Duodenal mucosa (tissue), 2 donors: ENCODE results near the gene MYO18B.

Experiments
- H3K27ac ChIP-seq: one replicate; pipeline ENCODE4 v1.7.0; 2013; ENCODE audit warnings: low read depth, low read length
- H3K27me3 ChIP-seq, 2 donors: one replicate each; pipeline ENCODE4 v1.7.0; 2013; ENCODE audit warnings: low read length in 2 of 2, control low read depth in 1 of 2; ENCODE audit not compliant: insufficient read depth in 2 of 2, control insufficient read depth in 1 of 2
- H3K36me3 ChIP-seq, 2 donors: one replicate each; pipeline ENCODE4 v1.7.0; 2013; ENCODE audit warnings: low read length in 2 of 2, control low read depth in 1 of 2; ENCODE audit not compliant: insufficient read depth in 2 of 2, control insufficient read depth in 1 of 2
- H3K4me1 ChIP-seq, 2 donors: one replicate each; pipeline ENCODE4 v1.7.0; 2013; ENCODE audit warnings: low read length in 2 of 2, control low read depth in 1 of 2; ENCODE audit not compliant: insufficient read depth in 2 of 2, control insufficient read depth in 1 of 2
- H3K4me3 ChIP-seq, 2 donors: one replicate each; pipeline ENCODE4 v1.7.0; 2013; ENCODE audit warnings: low read length in 2 of 2, low read depth in 1 of 2
- H3K9ac ChIP-seq, 2 donors: one replicate each; pipeline ENCODE4 v1.7.0; 2013; ENCODE audit warnings: low read length in 2 of 2, low read depth in 1 of 2
- H3K9me3 ChIP-seq, 2 donors: one replicate each; pipeline ENCODE4 v1.7.0; 2013; ENCODE audit warnings: low read length in 2 of 2, control low read depth in 1 of 2; ENCODE audit not compliant: control insufficient read depth in 1 of 2

MYO18B gene

DNA sequence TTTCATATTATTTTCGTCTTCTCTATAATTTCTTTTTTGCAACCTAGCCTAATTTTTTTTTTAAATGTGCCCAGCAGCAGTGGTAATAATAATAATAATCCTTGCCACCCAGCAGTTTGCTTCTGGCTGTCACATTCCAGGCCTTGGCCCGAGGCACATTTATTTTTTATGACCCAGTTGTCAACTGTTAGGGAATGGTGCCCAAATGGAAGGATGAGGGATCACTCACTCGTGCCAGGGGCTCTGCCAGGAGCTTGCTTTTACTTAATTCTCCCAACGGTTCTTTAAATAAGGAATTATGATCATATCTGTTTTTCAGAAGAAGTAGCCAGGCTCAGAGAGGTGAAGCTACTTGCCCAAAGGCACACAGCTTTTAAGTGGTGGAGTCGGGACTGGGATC is 49.6 kb downstream of the MYO18B start:
- Histone ChIP-seq H3K9me3 (no peaks in the 10 kb centered on the region), H3K4me1 (no peaks in the 10 kb centered on the region), H3K36me3 (no peaks in the 10 kb centered on the region), H3K27ac (no peak overlapping the region), H3K4me3 (no peak overlapping the region), H3K27me3 (no peaks in the 10 kb centered on the region), H3K9ac (no peak overlapping the region)

DNA sequence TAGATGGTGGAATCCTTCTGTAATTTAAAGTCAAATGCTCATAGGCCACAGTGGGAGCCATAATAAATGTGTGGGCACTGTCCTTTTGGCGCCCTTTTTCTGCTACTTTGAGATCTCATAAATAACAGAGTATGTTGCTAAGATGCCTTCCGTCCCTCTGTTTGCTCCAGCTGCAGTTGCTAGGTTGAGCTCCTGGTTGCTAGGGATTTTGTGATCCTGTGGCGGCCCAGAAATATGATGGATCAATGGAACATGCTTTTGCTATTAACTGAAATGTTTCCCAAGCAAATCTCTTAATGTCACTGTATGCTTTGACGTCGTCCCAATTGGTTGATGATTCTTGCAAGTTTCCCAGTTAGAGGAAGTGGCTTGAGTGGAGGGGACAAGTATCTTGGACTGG is 53.5 kb downstream of the MYO18B start:
- no peaks in the 10 kb centered on the region for H3K9me3 ChIP-seq

DNA sequence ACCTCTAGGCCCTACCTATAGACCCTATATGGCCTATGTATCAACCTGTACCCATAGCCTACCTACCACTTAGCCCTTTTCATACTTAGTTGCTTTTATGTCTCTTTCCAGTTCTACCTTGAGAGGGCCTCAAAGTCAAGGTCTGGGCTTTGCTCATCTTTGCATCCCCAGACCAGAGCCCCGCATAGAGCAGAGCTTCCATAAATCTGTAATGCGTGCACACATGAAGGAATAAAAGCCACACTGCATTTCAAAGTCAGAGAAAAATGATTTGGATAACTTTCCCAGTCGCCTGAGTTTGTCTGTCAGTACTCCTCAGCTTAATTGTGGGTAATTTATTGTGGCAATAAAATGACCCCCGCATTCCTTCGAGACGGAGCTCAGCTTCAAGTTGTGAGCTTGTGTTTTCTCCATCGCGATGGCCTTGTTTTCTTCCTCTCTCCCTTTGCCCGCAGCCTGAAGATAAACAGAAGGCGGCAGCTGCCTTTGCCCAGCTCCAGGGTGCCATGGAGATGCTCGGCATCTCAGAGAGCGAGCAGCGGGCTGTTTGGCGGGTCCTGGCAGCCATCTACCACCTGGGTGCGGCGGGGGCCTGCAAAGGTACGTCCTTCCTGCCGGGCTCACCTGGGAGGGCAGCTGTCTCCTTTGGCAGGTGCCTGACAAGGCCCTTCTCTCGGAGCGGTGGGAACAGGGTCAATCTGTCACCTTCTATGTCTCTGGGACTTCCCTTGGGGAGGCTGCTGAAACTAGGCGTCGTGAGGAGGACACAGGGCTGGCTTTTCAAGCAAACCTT is 55.7 kb downstream of the MYO18B start:
- H3K27me3 ChIP-seq = peaks cover 0 to 3% of the 10 kb centered on the region in 2 donors
- H3K36me3 ChIP-seq = no peaks in the 10 kb centered on the region
- no peak overlapping the region for H3K9ac ChIP-seq
- H3K4me1 ChIP-seq = no peaks in the 10 kb centered on the region
- H3K4me3 ChIP-seq = no peak overlapping the region
- no peaks in the 10 kb centered on the region for H3K9me3 ChIP-seq
- no peak overlapping the region for H3K27ac ChIP-seq

More for the DNA sequence above, 53.5 kb downstream of the MYO18B start:
- H3K36me3 ChIP-seq = no peaks in the 10 kb centered on the region
- peaks cover 0 to 3% of the 10 kb centered on the region in 2 donors for H3K27me3 ChIP-seq
- no peak overlapping the region for H3K27ac ChIP-seq
- H3K9ac ChIP-seq = no peak overlapping the region
- no peak overlapping the region for H3K4me3 ChIP-seq
- no peaks in the 10 kb centered on the region for H3K4me1 ChIP-seq

DNA sequence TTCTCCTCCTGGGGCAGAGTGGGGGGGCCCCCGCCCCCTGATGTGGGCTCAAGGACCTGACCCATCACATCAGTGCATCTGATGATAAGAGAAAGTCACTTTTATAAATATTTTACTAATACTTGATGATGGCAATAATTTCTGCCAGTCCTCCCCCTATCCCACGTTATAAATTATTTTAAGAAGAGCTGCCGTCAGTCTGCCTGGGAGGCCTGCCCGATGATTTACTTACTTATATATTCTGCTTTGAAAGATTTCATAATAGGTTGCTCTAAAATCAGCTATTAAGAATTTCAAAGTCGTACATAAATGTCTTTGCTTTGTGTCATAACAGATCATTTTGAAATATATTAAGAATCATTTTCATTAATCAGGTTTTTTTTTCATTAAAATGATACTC is 58.8 kb downstream of the MYO18B start:
- no peaks in the 10 kb centered on the region for H3K4me1 ChIP-seq
- H3K9me3 ChIP-seq = no peaks in the 10 kb centered on the region
- H3K4me3 ChIP-seq = no peak overlapping the region
- H3K36me3 ChIP-seq = no peaks in the 10 kb centered on the region
- H3K27ac ChIP-seq = no peak overlapping the region
- no peak overlapping the region for H3K9ac ChIP-seq
- H3K27me3 ChIP-seq = peaks cover 0 to 3% of the 10 kb centered on the region in 2 donors

DNA sequence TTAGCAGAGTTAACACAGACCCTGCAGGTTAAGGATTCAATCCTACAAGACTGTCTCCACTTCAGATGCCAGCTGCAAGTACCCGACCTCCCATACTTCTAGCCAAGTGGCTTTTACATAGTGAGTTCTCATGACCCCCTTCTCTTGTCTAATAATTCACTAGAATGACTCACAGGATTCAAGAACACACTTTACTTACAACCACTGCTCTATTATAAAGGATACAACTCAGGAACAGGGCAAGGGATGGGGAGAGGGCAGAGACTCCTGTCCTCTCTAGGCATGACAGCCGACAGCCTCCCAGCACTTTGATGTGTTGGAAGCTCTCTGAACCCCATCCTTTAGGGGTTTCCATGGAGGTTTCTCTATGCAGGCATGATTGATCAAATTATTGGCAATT is 60.0 kb downstream of the MYO18B start:
- Histone ChIP-seq H3K4me1 (no peaks in the 10 kb centered on the region), H3K9me3 (no peaks in the 10 kb centered on the region), H3K36me3 (no peaks in the 10 kb centered on the region), H3K9ac (no peak overlapping the region), H3K4me3 (no peak overlapping the region), H3K27ac (no peak overlapping the region), H3K27me3 (peaks cover 0 to 3% of the 10 kb centered on the region in 2 donors)

DNA sequence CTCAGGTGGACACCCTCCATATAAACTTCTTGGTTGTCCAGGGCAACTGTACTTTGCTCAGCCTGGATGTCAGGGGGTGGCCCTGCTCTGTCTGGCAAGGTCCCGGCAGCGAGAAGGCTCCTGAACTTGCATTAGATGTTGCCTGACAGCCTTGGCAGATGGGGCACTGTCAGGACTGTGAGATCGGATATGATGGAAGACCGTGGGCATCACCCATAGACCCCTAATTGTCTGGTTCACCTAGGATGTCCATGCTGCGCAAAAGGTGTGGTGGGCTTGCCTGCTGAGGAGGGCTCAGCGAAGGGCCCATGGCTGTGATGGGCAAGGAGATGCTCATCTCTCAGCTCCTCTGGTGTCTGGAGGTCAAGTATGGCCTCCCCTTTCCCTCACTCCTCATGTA is 62.7 kb downstream of the MYO18B start:
- Histone ChIP-seq H3K9me3 (no peaks in the 10 kb centered on the region), H3K36me3 (no peaks in the 10 kb centered on the region), H3K27ac (no peak overlapping the region)

DNA sequence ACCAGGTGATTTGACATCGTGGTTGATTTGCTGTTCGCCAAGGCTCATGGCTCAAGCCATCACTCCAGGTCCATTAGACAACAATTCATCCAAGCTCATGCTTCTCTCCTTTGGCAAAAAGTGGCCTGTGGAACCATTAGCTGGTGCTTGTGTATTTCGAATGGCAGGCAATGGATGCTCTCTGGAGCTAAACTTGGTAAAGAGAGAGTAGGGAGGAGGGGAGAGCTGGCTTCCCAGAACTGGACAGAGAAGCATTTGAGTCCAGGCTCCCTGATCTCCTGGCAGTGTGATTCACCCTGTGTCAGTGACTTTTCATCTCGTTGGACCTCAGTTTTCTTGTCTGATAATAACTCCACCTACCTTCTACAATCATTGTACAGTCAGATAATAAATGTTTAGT is 64.6 kb downstream of the MYO18B start:
- no peaks in the 10 kb centered on the region for H3K9me3 ChIP-seq
- H3K4me3 ChIP-seq = no peak overlapping the region
- H3K36me3 ChIP-seq = no peaks in the 10 kb centered on the region

More for the DNA sequence above, 62.7 kb downstream of the MYO18B start:
- no peak overlapping the region for H3K9ac ChIP-seq
- no peaks in the 10 kb centered on the region for H3K4me1 ChIP-seq
- no peaks in the 10 kb centered on the region for H3K27me3 ChIP-seq
- H3K4me3 ChIP-seq = no peak overlapping the region

DNA sequence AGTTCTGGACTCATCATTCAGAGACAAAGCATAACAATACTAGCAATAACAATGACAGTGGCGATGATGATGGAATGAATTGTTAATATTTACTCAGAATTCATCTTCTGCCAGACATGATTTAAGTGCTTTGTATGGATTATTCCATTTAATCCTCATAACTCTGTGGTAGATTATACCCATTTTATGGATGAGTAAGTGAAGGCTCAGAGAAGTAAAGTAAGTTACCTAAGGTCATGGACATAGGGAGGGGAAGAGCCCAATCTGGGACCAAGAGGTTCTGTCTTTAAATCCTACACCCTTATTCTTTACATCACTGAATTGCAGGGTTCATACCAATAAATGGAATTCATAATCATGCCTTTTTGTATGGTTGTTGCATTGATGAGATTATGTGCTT is 72.7 kb downstream of the MYO18B start:
- Histone ChIP-seq H3K4me3 (no peak overlapping the region), H3K36me3 (no peaks in the 10 kb centered on the region), H3K27me3 (peaks cover 0 to 4% of the 10 kb centered on the region in 2 donors), H3K27ac (no peak overlapping the region), H3K9ac (no peak overlapping the region), H3K4me1 (no peaks in the 10 kb centered on the region), H3K9me3 (no peaks in the 10 kb centered on the region)

More for the DNA sequence above, 64.6 kb downstream of the MYO18B start:
- no peaks in the 10 kb centered on the region for H3K27me3 ChIP-seq
- H3K9ac ChIP-seq = no peak overlapping the region
- H3K27ac ChIP-seq = no peak overlapping the region
- no peaks in the 10 kb centered on the region for H3K4me1 ChIP-seq

DNA sequence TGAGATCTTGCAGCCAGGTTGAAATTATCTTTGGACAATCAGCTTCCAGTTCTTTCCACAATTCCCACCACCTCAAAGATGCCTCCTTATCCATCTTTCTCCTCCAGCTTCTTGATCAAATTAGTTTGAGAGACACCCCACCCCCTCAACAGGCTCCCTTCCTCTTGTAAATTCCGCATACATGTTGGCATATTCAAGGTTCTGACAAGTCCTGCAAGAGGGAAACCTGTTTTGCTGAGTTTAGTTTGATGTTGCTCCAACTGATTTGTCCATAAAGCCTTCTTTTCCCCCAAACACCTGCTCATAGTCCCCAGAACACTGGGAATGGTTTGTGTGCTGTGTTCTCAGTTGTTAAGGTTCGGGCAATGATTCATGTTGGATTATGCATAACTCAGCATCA is 73.6 kb downstream of the MYO18B start:
- no peak overlapping the region for H3K4me3 ChIP-seq
- H3K9ac ChIP-seq = no peak overlapping the region
- H3K4me1 ChIP-seq = no peaks in the 10 kb centered on the region
- H3K27me3 ChIP-seq = peaks cover 0 to 4% of the 10 kb centered on the region in 2 donors
- H3K9me3 ChIP-seq = no peaks in the 10 kb centered on the region
- no peaks in the 10 kb centered on the region for H3K36me3 ChIP-seq
- no peak overlapping the region for H3K27ac ChIP-seq

DNA sequence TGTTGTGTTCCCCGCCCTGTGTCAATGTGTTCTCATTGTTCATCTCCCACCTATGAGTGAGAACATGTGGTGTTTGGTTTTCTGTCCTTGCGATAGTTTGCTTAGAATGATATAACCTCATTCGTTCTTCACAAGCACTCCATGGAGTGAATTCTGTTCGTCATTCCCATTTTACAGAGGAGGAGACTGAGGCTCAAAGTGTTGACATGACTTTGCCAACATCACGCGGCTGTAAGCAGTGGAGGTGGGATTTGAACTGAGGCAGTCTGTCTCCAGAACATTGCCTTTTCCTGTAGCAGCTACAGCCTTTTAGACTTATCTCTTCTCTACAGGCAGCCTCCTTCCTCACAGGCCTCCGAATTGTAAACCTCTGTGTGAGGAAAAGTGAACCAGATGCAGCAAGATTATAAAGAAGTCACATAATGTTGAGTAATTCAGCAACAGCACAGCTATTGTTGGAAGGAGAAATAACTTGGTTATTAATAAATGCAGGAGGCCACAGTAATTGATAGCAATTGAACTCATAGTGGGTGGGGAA is 74.6 kb downstream of the MYO18B start:
- Histone ChIP-seq H3K4me3 (no peak overlapping the region), H3K9me3 (no peaks in the 10 kb centered on the region), H3K27ac (no peak overlapping the region), H3K4me1 (no peaks in the 10 kb centered on the region), H3K36me3 (no peaks in the 10 kb centered on the region), H3K9ac (no peak overlapping the region), H3K27me3 (peaks cover 0 to 4% of the 10 kb centered on the region in 2 donors)
